Kidney epithelial cell (primary cell): ENCODE data around the gene ARID3A. TPM values are rescaled to one million over a fixed set of nuclear protein-coding genes. Genes with fewer than 3 reads are reported as not detected.

Experiments
- DNase-seq: peaks from one replicate; pipeline ENCODE4 v3.0.0-alpha.2; 2010; ENCODE audit warnings: low read depth
- H3K27me3 ChIP-seq: 2 replicates; pipeline ENCODE4 v1.6.0; 2011; ENCODE audit warnings: low read length; ENCODE audit not compliant: control insufficient read depth, insufficient read depth
- H3K36me3 ChIP-seq: 2 replicates; pipeline ENCODE4 v1.5.1; 2011; ENCODE audit warnings: low read length; ENCODE audit not compliant: control insufficient read depth, insufficient read depth
- H3K4me3 ChIP-seq: 2 replicates; pipeline ENCODE4 v1.5.1; 2011; ENCODE audit warnings: low read depth, mild to moderate bottlenecking, control low read depth, low read length
- CTCF ChIP-seq: IDR thresholded peaks from 2 replicates; pipeline ENCODE4 v1.5.1; 2011; ENCODE audit warnings: mild to moderate bottlenecking, moderate library complexity, low read length, control low read depth, inconsistent platforms; ENCODE audit not compliant: insufficient read depth, poor library complexity, severe bottlenecking
- total RNA-seq: library from RNA; depleted of rRNA; stranded (reverse); fragments of >200 nt; gene quantifications from 2 replicates; pipeline ENCODE4 v1.2.3, GENCODE V29; 2015

Gene ARID3A
- total RNA-seq, 1 donor from 2014 or later: 27.4 TPM

- TF ChIP-seq CTCF: no peak
- Histone ChIP-seq H3K27me3 (no peaks in the 10 kb centered on the region), H3K4me3 (no peak overlapping the region), H3K36me3 (peaks cover 5% of the 10 kb centered on the region)
- no peak for DNase-seq
These were observed 23.8 kb upstream of the ARID3A start for GRCh38 chr19:902093-902370.

- peaks cover 3% of the 10 kb centered on the region for H3K36me3 ChIP-seq
- no peak overlapping the region for H3K4me3 ChIP-seq
- no peak for DNase-seq
- no peaks in the 10 kb centered on the region for H3K27me3 ChIP-seq
- TF ChIP-seq CTCF: no peak
These were observed 23.2 kb upstream of the ARID3A start for GRCh38 chr19:902446-903226.

GRCh38 chr19:903266-903797 is 22.5 kb upstream of the ARID3A start:
- no peak for DNase-seq
- H3K4me3 ChIP-seq: no peak overlapping the region
- H3K36me3 ChIP-seq: peaks cover 3% of the 10 kb centered on the region
- no peak for TF ChIP-seq CTCF
- no peaks in the 10 kb centered on the region for H3K27me3 ChIP-seq

GRCh38 chr19:904545-904944 is 21.3 kb upstream of the ARID3A start:
- no peak for TF ChIP-seq CTCF
- Histone ChIP-seq H3K4me3 (no peak overlapping the region), H3K36me3 (peaks cover 3% of the 10 kb centered on the region), H3K27me3 (no peaks in the 10 kb centered on the region)
- no peak for DNase-seq

GRCh38 chr19:906480-906879 is 19.4 kb upstream of the ARID3A start:
- no peaks in the 10 kb centered on the region for H3K27me3 ChIP-seq
- no peak overlapping the region for H3K4me3 ChIP-seq
- no peak for TF ChIP-seq CTCF
- peaks cover 1% of the 10 kb centered on the region for H3K36me3 ChIP-seq
- DNase-seq: no peak
